ENCODE data around the gene NAT8.
"Not testable (repeated sequence)": the region's sequence is repeated elsewhere in the genome, so short reads cannot be mapped to it uniquely, and the experiment has no call there.

The NAT8 gene

GRCh38 chr2:73611193-73611592 lies 31.0 kb downstream of the NAT8 start:
- H3K9ac ChIP-seq (ENCODE audit: low read length in 5 of 5): no peak overlapping the region
- H3K4me1 ChIP-seq (ENCODE audit: control insufficient read depth in 5 of 5, insufficient read depth in 5 of 5, low read length in 5 of 5): no peaks in the 10 kb centered on the region
- no peak overlapping the region for H3K4me3 ChIP-seq (ENCODE audit: low read depth in 1 of 5, low read length in 5 of 5)
- no peaks in the 10 kb centered on the region for H3K27me3 ChIP-seq (ENCODE audit: control insufficient read depth in 5 of 5, insufficient read depth in 4 of 5, low read length in 5 of 5)
- H3K27ac ChIP-seq (ENCODE audit: low read depth, low read length): no peak overlapping the region
- peaks cover 0 to 21% (median 14%) of the 10 kb centered on the region in 5 donors for H3K36me3 ChIP-seq (ENCODE audit: control insufficient read depth in 5 of 5, insufficient read depth in 5 of 5, low read length in 5 of 5)
- no peaks in the 10 kb centered on the region for H3K9me3 ChIP-seq (ENCODE audit: control insufficient read depth in 5 of 5, low read length in 5 of 5)

- H3K27ac ChIP-seq (ENCODE audit: low read depth, low read length): no peak overlapping the region
- H3K9me3 ChIP-seq (ENCODE audit: control insufficient read depth in 5 of 5, low read length in 5 of 5): no peaks in the 10 kb centered on the region
- no peak overlapping the region for H3K4me3 ChIP-seq (ENCODE audit: low read depth in 1 of 5, low read length in 5 of 5)
- no peaks in the 10 kb centered on the region for H3K27me3 ChIP-seq (ENCODE audit: control insufficient read depth in 5 of 5, insufficient read depth in 4 of 5, low read length in 5 of 5)
- H3K36me3 ChIP-seq (ENCODE audit: control insufficient read depth in 5 of 5, insufficient read depth in 5 of 5, low read length in 5 of 5): peaks cover 0 to 21% (median 14%) of the 10 kb centered on the region in 5 donors
- H3K9ac ChIP-seq (ENCODE audit: low read length in 5 of 5): no peak overlapping the region
- H3K4me1 ChIP-seq (ENCODE audit: control insufficient read depth in 5 of 5, insufficient read depth in 5 of 5, low read length in 5 of 5): no peaks in the 10 kb centered on the region
Observed at GRCh38 chr2:73610111-73610510, 32.1 kb downstream of the NAT8 start.

GRCh38 chr2:73604589-73604988 lies 37.6 kb downstream of the NAT8 start:
- not testable (repeated sequence) for H3K4me3 ChIP-seq (ENCODE audit: low read depth in 1 of 5, low read length in 5 of 5); H3K9ac ChIP-seq (ENCODE audit: low read length in 5 of 5); H3K9me3 ChIP-seq (ENCODE audit: control insufficient read depth in 5 of 5, low read length in 5 of 5); H3K27me3 ChIP-seq (ENCODE audit: control insufficient read depth in 5 of 5, insufficient read depth in 4 of 5, low read length in 5 of 5); H3K4me1 ChIP-seq (ENCODE audit: control insufficient read depth in 5 of 5, insufficient read depth in 5 of 5, low read length in 5 of 5); H3K27ac ChIP-seq (ENCODE audit: low read depth, low read length)
- peaks cover 0 to 41% (median 31%) of the 10 kb centered on the region in 5 donors for H3K36me3 ChIP-seq (ENCODE audit: control insufficient read depth in 5 of 5, insufficient read depth in 5 of 5, low read length in 5 of 5)

GRCh38 chr2:73603099-73603588 lies 39.1 kb downstream of the NAT8 start:
- H3K4me1 ChIP-seq (ENCODE audit: control insufficient read depth in 5 of 5, insufficient read depth in 5 of 5, low read length in 5 of 5); H3K27ac ChIP-seq (ENCODE audit: low read depth, low read length); H3K9ac ChIP-seq (ENCODE audit: low read length in 5 of 5); H3K4me3 ChIP-seq (ENCODE audit: low read depth in 1 of 5, low read length in 5 of 5); H3K27me3 ChIP-seq (ENCODE audit: control insufficient read depth in 5 of 5, insufficient read depth in 4 of 5, low read length in 5 of 5); H3K9me3 ChIP-seq (ENCODE audit: control insufficient read depth in 5 of 5, low read length in 5 of 5): not testable (repeated sequence)
- H3K36me3 ChIP-seq (ENCODE audit: control insufficient read depth in 5 of 5, insufficient read depth in 5 of 5, low read length in 5 of 5): peaks cover 0 to 35% (median 26%) of the 10 kb centered on the region in 5 donors

GRCh38 chr2:73601780-73602179 lies 40.4 kb downstream of the NAT8 start:
- Histone ChIP-seq H3K4me1 (ENCODE audit: control insufficient read depth in 5 of 5, insufficient read depth in 5 of 5, low read length in 5 of 5) (no peaks in the 10 kb centered on the region), H3K36me3 (ENCODE audit: control insufficient read depth in 5 of 5, insufficient read depth in 5 of 5, low read length in 5 of 5) (peaks cover 0 to 35% (median 26%) of the 10 kb centered on the region in 5 donors), H3K27me3 (ENCODE audit: control insufficient read depth in 5 of 5, insufficient read depth in 4 of 5, low read length in 5 of 5) (no peaks in the 10 kb centered on the region), H3K27ac (ENCODE audit: low read depth, low read length) (no peak overlapping the region), H3K9me3 (ENCODE audit: control insufficient read depth in 5 of 5, low read length in 5 of 5) (no peaks in the 10 kb centered on the region), H3K4me3 (ENCODE audit: low read depth in 1 of 5, low read length in 5 of 5) (no peak overlapping the region), H3K9ac (ENCODE audit: low read length in 5 of 5) (no peak overlapping the region)

- Histone ChIP-seq H3K27me3 (ENCODE audit: control insufficient read depth in 5 of 5, insufficient read depth in 4 of 5, low read length in 5 of 5) (no peaks in the 10 kb centered on the region), H3K9me3 (ENCODE audit: control insufficient read depth in 5 of 5, low read length in 5 of 5) (no peaks in the 10 kb centered on the region), H3K9ac (ENCODE audit: low read length in 5 of 5) (no peak overlapping the region), H3K36me3 (ENCODE audit: control insufficient read depth in 5 of 5, insufficient read depth in 5 of 5, low read length in 5 of 5) (peaks cover 0 to 2% (median 0%) of the 10 kb centered on the region in 5 donors), H3K4me1 (ENCODE audit: control insufficient read depth in 5 of 5, insufficient read depth in 5 of 5, low read length in 5 of 5) (no peaks in the 10 kb centered on the region), H3K4me3 (ENCODE audit: low read depth in 1 of 5, low read length in 5 of 5) (no peak overlapping the region), H3K27ac (ENCODE audit: low read depth, low read length) (no peak overlapping the region)
Observed at GRCh38 chr2:73594251-73594650, 48.0 kb downstream of the NAT8 start.

- H3K36me3 ChIP-seq (ENCODE audit: control insufficient read depth in 5 of 5, insufficient read depth in 5 of 5, low read length in 5 of 5): peaks cover 0 to 2% (median 0%) of the 10 kb centered on the region in 5 donors
- H3K9me3 ChIP-seq (ENCODE audit: control insufficient read depth in 5 of 5, low read length in 5 of 5): no peaks in the 10 kb centered on the region
- no peaks in the 10 kb centered on the region for H3K27me3 ChIP-seq (ENCODE audit: control insufficient read depth in 5 of 5, insufficient read depth in 4 of 5, low read length in 5 of 5)
- H3K27ac ChIP-seq (ENCODE audit: low read depth, low read length): no peak overlapping the region
- H3K4me1 ChIP-seq (ENCODE audit: control insufficient read depth in 5 of 5, insufficient read depth in 5 of 5, low read length in 5 of 5): no peaks in the 10 kb centered on the region
- H3K4me3 ChIP-seq (ENCODE audit: low read depth in 1 of 5, low read length in 5 of 5): no peak overlapping the region
- H3K9ac ChIP-seq (ENCODE audit: low read length in 5 of 5): no peak overlapping the region
Observed at GRCh38 chr2:73593680-73594079, 48.5 kb downstream of the NAT8 start.
